Effector memory CD4-positive, alpha-beta T cell (primary cell): ENCODE data around the gene FDXR.

Source experiments
- DNase-seq, 3 donors: peaks; one replicate each; pipeline ENCODE4 v3.0.0-alpha.2; 2020
- H3K27ac ChIP-seq: 2 replicates; pipeline ENCODE4 v1.7.0; 2013; ENCODE audit warnings: mild to moderate bottlenecking, low read length, moderate library complexity; ENCODE audit not compliant: insufficient read depth, poor library complexity, severe bottlenecking
- H3K27me3 ChIP-seq: replicated peaks from 2 replicates; pipeline ENCODE4 v1.7.0; 2013; ENCODE audit warnings: mild to moderate bottlenecking, low read length; ENCODE audit not compliant: insufficient read depth, control insufficient read depth, poor library complexity, severe bottlenecking
- H3K36me3 ChIP-seq: 2 replicates; pipeline ENCODE4 v1.7.0; 2013; ENCODE audit warnings: mild to moderate bottlenecking, low read length, moderate library complexity; ENCODE audit not compliant: control insufficient read depth, insufficient read depth
- H3K4me1 ChIP-seq: 2 replicates; pipeline ENCODE4 v1.7.0; 2013; ENCODE audit warnings: low read length, mild to moderate bottlenecking; ENCODE audit not compliant: control insufficient read depth, insufficient read depth, poor library complexity, severe bottlenecking
- H3K4me3 ChIP-seq: 2 replicates; pipeline ENCODE4 v1.7.0; 2013; ENCODE audit warnings: low read length, low read depth, mild to moderate bottlenecking; ENCODE audit not compliant: insufficient read depth, poor library complexity, severe bottlenecking
- H3K9me3 ChIP-seq: 2 replicates; pipeline ENCODE4 v1.7.0; 2013; ENCODE audit warnings: mild to moderate bottlenecking, low read length, moderate library complexity; ENCODE audit not compliant: control insufficient read depth
- total RNA-seq, 3 donors: gene quantifications; one replicate each; lab custom pipeline; 2026; lab: John Stamatoyannopoulos, UW

Gene FDXR
- total RNA-seq, result 5.0 to 7.2 (median 5.9) reads per million in 3 donors

- DNase-seq, result no peak
- Histone ChIP-seq H3K36me3 (no peaks in the 10 kb centered on the region), H3K27me3 (no peaks in the 10 kb centered on the region), H3K4me1 (peaks cover 5% of the 10 kb centered on the region), H3K4me3 (peak within 1 kb of the TSS; percentile 85), H3K9me3 (no peaks in the 10 kb centered on the region), H3K27ac (peak within 1 kb of the TSS; percentile 92)
Observed at GRCh38 chr17:74872313-74873036, at the start of gene FDXR. FDXR (minus strand) TSS chr17:74872994; CDS start chr17:74872944, 50 bp downstream.

GRCh38 chr17:74922172-74922571 is 49.4 kb upstream of the FDXR start:
- no peak overlapping the region for H3K4me3 ChIP-seq
- peaks cover 32% of the 10 kb centered on the region for H3K27me3 ChIP-seq
- no peak overlapping the region for H3K27ac ChIP-seq
- peaks cover 22% of the 10 kb centered on the region for H3K4me1 ChIP-seq
- H3K9me3 ChIP-seq, result no peaks in the 10 kb centered on the region
- DNase-seq, result no peak
- no peaks in the 10 kb centered on the region for H3K36me3 ChIP-seq

DNA sequence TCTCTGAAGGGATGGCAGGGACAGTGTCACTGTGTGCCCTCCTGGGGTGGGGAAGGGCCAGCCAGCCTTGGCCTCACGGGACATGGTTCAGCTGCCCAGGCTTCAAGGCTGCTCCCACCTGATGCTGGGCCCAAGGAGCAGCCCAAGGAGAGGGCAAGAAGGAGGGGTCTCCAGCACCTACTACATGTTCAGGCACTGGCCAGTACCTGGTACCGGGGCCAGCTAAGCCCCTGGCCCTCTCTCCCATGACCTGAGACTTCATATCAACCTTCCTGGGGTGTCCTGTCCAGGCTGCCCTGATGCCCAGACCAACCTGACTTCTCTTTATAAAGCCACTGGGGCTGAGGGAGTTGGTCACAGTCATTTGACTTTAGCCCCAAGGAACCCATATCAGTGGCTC is 49.0 kb upstream of the FDXR start:
- H3K4me3 ChIP-seq, result no peak overlapping the region
- H3K36me3 ChIP-seq, result no peaks in the 10 kb centered on the region
- H3K9me3 ChIP-seq, result no peaks in the 10 kb centered on the region
- no peak for DNase-seq
- H3K4me1 ChIP-seq, result peaks cover 22% of the 10 kb centered on the region
- H3K27ac ChIP-seq, result no peak overlapping the region
- peaks cover 32% of the 10 kb centered on the region for H3K27me3 ChIP-seq

DNA sequence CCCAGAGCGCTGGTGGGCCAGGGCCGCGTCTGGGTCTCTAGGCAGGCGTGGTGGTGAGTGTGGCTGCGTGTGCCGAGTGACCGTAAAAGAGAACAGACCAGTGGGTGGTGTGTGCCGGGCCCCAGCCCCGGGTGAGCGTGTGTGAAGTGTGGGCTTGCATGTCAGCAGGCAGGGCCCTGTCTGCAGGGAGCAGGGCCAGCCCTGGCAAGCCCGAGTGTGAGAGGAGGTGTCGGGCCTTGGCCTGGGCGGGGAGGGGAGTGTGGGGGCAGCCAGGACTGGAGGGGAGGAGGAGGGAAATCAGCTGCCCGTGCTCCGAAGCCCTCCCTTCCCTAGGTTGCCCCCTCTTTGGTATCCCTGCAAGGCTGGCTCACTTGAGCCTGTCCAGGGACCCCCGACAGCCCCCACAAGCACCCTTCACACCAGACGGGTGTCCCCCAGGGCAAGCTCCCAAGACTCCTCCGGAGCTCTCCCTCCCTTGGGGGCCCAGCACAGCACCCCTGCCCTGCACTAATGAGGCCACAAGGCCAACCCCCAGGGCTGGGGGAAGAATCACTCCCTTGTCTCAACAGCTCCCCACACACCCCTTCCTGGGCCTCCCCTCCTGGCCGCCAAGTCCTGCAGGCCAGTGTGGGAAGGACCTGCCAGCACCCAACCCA is 48.4 kb upstream of the FDXR start:
- no peak overlapping the region for H3K27ac ChIP-seq
- H3K4me3 ChIP-seq, result no peak overlapping the region
- H3K27me3 ChIP-seq, result peaks cover 32% of the 10 kb centered on the region
- DNase-seq, result no peak
- no peaks in the 10 kb centered on the region for H3K9me3 ChIP-seq
- H3K4me1 ChIP-seq, result peaks cover 22% of the 10 kb centered on the region
- no peaks in the 10 kb centered on the region for H3K36me3 ChIP-seq

GRCh38 chr17:74920642-74921025 is 47.8 kb upstream of the FDXR start:
- no peak for DNase-seq
- Histone ChIP-seq H3K4me3 (no peak overlapping the region), H3K36me3 (no peaks in the 10 kb centered on the region), H3K27me3 (peaks cover 32% of the 10 kb centered on the region), H3K27ac (no peak overlapping the region), H3K4me1 (peaks cover 22% of the 10 kb centered on the region), H3K9me3 (no peaks in the 10 kb centered on the region)

GRCh38 chr17:74920306-74920620 is 47.5 kb upstream of the FDXR start:
- Histone ChIP-seq H3K27me3 (peaks cover 30% of the 10 kb centered on the region), H3K9me3 (no peaks in the 10 kb centered on the region), H3K36me3 (no peaks in the 10 kb centered on the region), H3K4me1 (peaks cover 22% of the 10 kb centered on the region), H3K27ac (no peak overlapping the region), H3K4me3 (no peak overlapping the region)
- no peak for DNase-seq

DNA sequence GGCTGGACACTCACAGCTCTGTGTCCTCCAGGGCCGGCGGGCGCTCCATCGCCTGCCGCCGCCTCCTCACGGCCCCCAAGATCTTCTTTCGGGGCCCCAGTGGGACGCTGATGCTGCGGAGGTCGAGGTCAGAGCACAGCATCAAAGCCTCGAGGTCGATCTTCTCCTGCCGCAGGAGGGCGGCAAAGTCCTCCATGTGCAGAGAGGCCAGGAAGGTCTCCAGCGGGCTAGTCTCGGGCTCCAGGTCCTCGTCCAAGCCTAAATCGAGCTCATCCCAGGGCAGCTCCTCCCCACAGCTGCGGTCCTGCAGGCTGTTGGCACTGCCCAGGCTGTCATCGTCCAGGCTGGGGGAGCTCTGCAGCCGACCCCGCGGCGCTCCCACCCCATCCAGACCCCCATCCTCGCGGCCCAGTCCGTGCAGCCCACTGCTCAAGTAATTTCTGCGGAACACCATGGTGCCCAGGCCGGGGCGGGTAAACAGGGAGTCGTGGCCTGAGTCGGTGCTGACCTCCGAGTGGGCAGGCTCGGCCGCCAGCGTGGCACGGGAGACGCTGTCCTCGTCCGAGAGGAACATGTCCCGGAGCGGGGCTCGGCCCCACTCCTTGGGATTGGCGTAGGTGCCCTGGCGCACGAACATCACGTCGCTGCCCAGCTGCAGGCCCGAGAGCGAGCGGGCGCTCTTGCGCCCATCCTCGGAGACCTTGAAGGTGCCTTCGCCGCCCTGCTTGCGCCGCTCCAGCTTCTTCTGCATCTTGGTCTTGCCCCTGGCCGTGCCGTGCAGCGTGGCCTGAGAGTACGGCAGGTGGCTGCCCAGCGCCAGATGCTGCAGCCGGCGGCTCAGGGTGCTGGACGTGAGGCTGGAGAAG is 46.9 kb upstream of the FDXR start:
- H3K27me3 ChIP-seq, result peaks cover 24% of the 10 kb centered on the region
- peaks cover 22% of the 10 kb centered on the region for H3K4me1 ChIP-seq
- H3K36me3 ChIP-seq, result no peaks in the 10 kb centered on the region
- DNase-seq, result no peak
- no peak overlapping the region for H3K27ac ChIP-seq
- no peak overlapping the region for H3K4me3 ChIP-seq
- H3K9me3 ChIP-seq, result no peaks in the 10 kb centered on the region

DNA sequence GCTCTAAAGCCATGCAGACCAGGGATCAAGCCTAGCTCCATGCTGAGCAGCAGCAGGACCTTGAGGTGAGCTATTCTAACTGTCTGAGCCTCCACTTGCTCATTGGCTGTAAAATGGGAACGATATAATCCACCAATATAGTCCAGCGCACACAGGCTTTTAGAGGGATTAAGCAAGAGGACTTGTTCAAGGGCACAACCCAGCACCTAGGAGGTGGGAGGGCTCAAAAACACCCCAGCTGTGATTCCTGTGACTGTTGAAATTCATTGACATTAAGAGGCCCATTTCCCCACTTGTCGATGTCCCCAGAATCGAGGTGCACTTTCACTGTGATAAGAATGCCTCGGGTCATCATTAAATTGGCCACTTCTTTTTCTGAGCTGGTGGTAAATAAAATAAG is 46.1 kb upstream of the FDXR start:
- DNase-seq, result no peak
- peaks cover 16% of the 10 kb centered on the region for H3K27me3 ChIP-seq
- H3K9me3 ChIP-seq, result no peaks in the 10 kb centered on the region
- peaks cover 15% of the 10 kb centered on the region for H3K4me1 ChIP-seq
- H3K27ac ChIP-seq, result no peak overlapping the region
- no peak overlapping the region for H3K4me3 ChIP-seq
- no peaks in the 10 kb centered on the region for H3K36me3 ChIP-seq

GRCh38 chr17:74917430-74917829 is 44.6 kb upstream of the FDXR start:
- H3K27ac ChIP-seq, result no peak overlapping the region
- no peaks in the 10 kb centered on the region for H3K9me3 ChIP-seq
- DNase-seq, result no peak
- no peaks in the 10 kb centered on the region for H3K36me3 ChIP-seq
- no peak overlapping the region for H3K4me3 ChIP-seq
- H3K4me1 ChIP-seq, result peaks cover under 1% of the 10 kb centered on the region
- peaks cover 3% of the 10 kb centered on the region for H3K27me3 ChIP-seq

GRCh38 chr17:74916851-74917199 is 44.0 kb upstream of the FDXR start:
- Histone ChIP-seq H3K27ac (no peak overlapping the region), H3K36me3 (no peaks in the 10 kb centered on the region), H3K4me1 (no peaks in the 10 kb centered on the region), H3K4me3 (no peak overlapping the region), H3K27me3 (no peaks in the 10 kb centered on the region), H3K9me3 (no peaks in the 10 kb centered on the region)
- no peak for DNase-seq
